HepG2 (cell line): ENCODE data around the gene ELOVL6. TPM values are rescaled to one million over a fixed set of nuclear protein-coding genes. Genes with fewer than 3 reads are reported as not detected.

Source experiments
- AGO2 ChIP-seq: fragments of 200-400 bp; formaldehyde crosslinking; optimal IDR thresholded peaks from 2 replicates; pipeline ENCODE3; 2017; ENCODE audit warnings: mild to moderate bottlenecking, low read depth, low read length, moderate library complexity
- CCAR2 ChIP-seq: fragments of 200-400 bp; formaldehyde crosslinking; optimal IDR thresholded peaks from 2 replicates; pipeline ENCODE3; 2018; ENCODE audit warnings: low read depth, mild to moderate bottlenecking, low read length, moderate library complexity
- DMAP1 ChIP-seq: IDR thresholded peaks from 2 replicates; pipeline ENCODE4 v1.6.1; 2016
- ELF4 ChIP-seq: sonication (generic); formaldehyde crosslinking; IDR thresholded peaks from 2 replicates; pipeline ENCODE4 v1.5.0; 2020; ENCODE audit warnings: missing genetic modification reagents, mild to moderate bottlenecking, moderate library complexity, borderline replicate concordance
- KAT8 ChIP-seq: IDR thresholded peaks from 2 replicates; pipeline ENCODE4 v1.6.1; 2016; ENCODE audit warnings: missing genetic modification reagents, missing compliant biosample characterization
- MATR3 ChIP-seq: sonication (generic); formaldehyde crosslinking; IDR thresholded peaks from 2 replicates; pipeline ENCODE4 v1.4.0; 2020; ENCODE audit warnings: missing genetic modification reagents
- MIER3 ChIP-seq: IDR thresholded peaks from 2 replicates; pipeline ENCODE4 v1.6.1; 2016; ENCODE audit warnings: missing compliant biosample characterization, borderline replicate concordance
- MXD4 ChIP-seq: IDR thresholded peaks from 2 replicates; pipeline ENCODE4 v1.6.1; 2016; ENCODE audit warnings: mild to moderate bottlenecking, missing biosample characterization, missing genetic modification reagents
- NFKBIZ ChIP-seq: IDR thresholded peaks from 2 replicates; pipeline ENCODE4 v1.6.1; 2018; ENCODE audit warnings: missing genetic modification reagents, missing compliant biosample characterization
- PCBP2 ChIP-seq: fragments of 200-400 bp; formaldehyde crosslinking; optimal IDR thresholded peaks from 2 replicates; pipeline ENCODE3; 2018; ENCODE audit warnings: low read length, low read depth; ENCODE audit not compliant: poor library complexity, severe bottlenecking
- PHB2 ChIP-seq: fragments of 450-650 bp; IDR thresholded peaks from 2 replicates; pipeline ENCODE4 v1.6.1; 2018; ENCODE audit not compliant: partially characterized antibody
- POLR2AphosphoS5 ChIP-seq: IDR thresholded peaks from 2 replicates; pipeline ENCODE4 v1.6.1; 2012; ENCODE audit warnings: low read depth, low read length
- RFX5 ChIP-seq: IDR thresholded peaks from 2 replicates; pipeline ENCODE4 v1.6.1; 2011; ENCODE audit warnings: low read depth, low read length, improper control_type of control experiment
- SMYD3 ChIP-seq: sonication (generic); formaldehyde crosslinking; IDR thresholded peaks from 2 replicates; pipeline ENCODE4 v1.8.1; 2023; ENCODE audit warnings: mild to moderate bottlenecking, missing genetic modification reagents
- SP4 ChIP-seq: sonication (generic); formaldehyde crosslinking; IDR thresholded peaks from 2 replicates; pipeline ENCODE4 v1.8.1; 2023; ENCODE audit warnings: mild to moderate bottlenecking, missing genetic modification reagents
- ZFAT ChIP-seq: sonication (generic); formaldehyde crosslinking; conservative IDR thresholded peaks from 2 replicates; pipeline ENCODE4 v1.8.1; 2023; ENCODE audit warnings: missing genetic modification reagents, inconsistent platforms
- ZMYM2 ChIP-seq: sonication (generic); formaldehyde crosslinking; IDR thresholded peaks from 2 replicates; pipeline ENCODE4 v1.8.0; 2022; ENCODE audit warnings: mild to moderate bottlenecking, missing genetic modification reagents
- ZNF17 ChIP-seq: sonication (generic); formaldehyde crosslinking; IDR thresholded peaks from 2 replicates; pipeline ENCODE4 v1.5.0; 2020; ENCODE audit warnings: mild to moderate bottlenecking, missing genetic modification reagents
- ZNF562 ChIP-seq: sonication (generic); formaldehyde crosslinking; IDR thresholded peaks from 2 replicates; pipeline ENCODE4 v1.8.0; 2022; ENCODE audit warnings: missing genetic modification reagents, borderline replicate concordance
- ZNF564 ChIP-seq: sonication (generic); formaldehyde crosslinking; IDR thresholded peaks from 2 replicates; pipeline ENCODE4 v1.8.1; 2023; ENCODE audit warnings: mild to moderate bottlenecking, missing genetic modification reagents
- ZNF615 ChIP-seq: sonication (generic); formaldehyde crosslinking; IDR thresholded peaks from 2 replicates; pipeline ENCODE4 v1.5.0; 2020; ENCODE audit warnings: mild to moderate bottlenecking, missing genetic modification reagents, borderline replicate concordance
- ZSCAN29 ChIP-seq: sonication (generic); formaldehyde crosslinking; conservative IDR thresholded peaks from 2 replicates; pipeline ENCODE4 v1.4.0; 2020; ENCODE audit warnings: mild to moderate bottlenecking, missing genetic modification reagents
- ZSCAN9 ChIP-seq: IDR thresholded peaks from 2 replicates; pipeline ENCODE4 v1.6.1; 2016; ENCODE audit warnings: borderline replicate concordance
- polyA plus RNA-seq, 8 experiments: library from polyadenylated mRNA; depleted of rRNA in 3 of 8; stranded (reverse) in 7 of 8; unstranded in 1 of 8; fragments of >200 nt; fragmentation: Illumina TruSeq in 4 of 8; extraction: Trizol in 4 of 8; gene quantifications; 2 replicates each; pipeline versions ENCODE4 v1.2.1 to v1.2.3, GENCODE V29; 2011 to 2016; ENCODE audit warnings: low read depth in 4 of 8, missing spikeins in 1 of 8, mixed read lengths in 1 of 8; ENCODE audit not compliant: insufficient read depth in 1 of 8
- total RNA-seq, 5 experiments: library from RNA; depleted of rRNA; stranded (reverse); fragments of >200 nt; fragmentation: Illumina TruSeq; extraction: Trizol; gene quantifications; 2 replicates each; pipeline ENCODE4 v1.2.3, GENCODE V29; 2016; ENCODE audit warnings: low read depth in 1 of 5
- TF ChIP-seq, protein P1 (sequence below): sonication (generic); formaldehyde crosslinking; IDR thresholded peaks from 2 replicates; pipeline ENCODE4 v1.4.0; 2020; ENCODE audit warnings: missing genetic modification reagents, borderline replicate concordance
- TF ChIP-seq, protein P2 (sequence below): sonication (generic); formaldehyde crosslinking; IDR thresholded peaks from 2 replicates; pipeline ENCODE4 v1.5.0; 2020; ENCODE audit warnings: missing genetic modification reagents
- TF ChIP-seq, protein P3 (sequence below): sonication (generic); formaldehyde crosslinking; IDR thresholded peaks from 2 replicates; pipeline ENCODE4 v1.5.0; 2020; ENCODE audit warnings: missing genetic modification reagents

The ELOVL6 gene
- total and polyA plus RNA-seq, 2 of the 13 experiments (the other 11 are each of a cell fraction or from before 2014, with no cell fraction given) = 14.1 to 23.2 TPM

DNA sequence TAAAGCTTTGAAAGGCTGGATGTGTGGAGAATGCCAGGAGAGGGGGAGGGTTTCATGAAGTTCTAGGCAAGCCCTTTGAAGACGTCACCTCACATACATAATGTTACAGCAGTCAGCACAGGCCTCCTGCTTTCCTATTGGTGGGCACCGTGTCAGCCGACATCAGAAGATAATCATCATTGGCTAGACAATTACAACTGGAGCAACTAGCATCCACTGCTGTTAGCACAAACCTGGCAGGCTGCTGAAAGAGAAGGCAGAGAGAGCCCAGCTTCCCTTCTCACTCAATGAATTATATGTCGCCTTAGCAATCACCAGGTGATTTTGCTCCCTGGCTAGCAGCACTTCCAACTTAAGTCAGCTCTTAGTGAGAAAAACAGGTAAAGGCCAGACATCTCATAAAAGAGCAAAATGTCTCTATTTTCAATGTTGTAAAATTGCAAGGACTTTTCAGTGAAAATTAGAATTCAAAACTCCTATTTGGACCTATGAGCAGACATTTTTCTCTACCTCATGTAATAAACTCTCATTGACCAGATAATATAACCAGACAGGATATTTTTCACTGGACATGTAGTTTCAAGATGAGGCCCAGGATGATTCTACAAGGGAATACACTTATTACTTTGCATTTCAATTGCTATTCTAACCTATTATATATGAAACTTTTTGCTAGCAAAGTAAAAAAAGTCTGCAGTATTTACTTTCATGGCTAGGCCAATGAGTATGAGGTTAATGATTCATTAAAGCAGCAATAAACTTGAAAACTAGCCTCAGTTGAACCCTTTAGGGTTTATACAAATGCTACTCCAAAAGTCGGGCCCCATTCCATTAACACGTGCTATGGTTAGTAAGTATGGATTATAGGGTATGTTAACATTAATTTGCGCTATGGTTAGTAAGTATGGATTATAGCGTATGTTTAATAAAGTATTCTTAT is 4.3 kb downstream of the ELOVL6 start (continued):
- TF ChIP-seq NFKBIZ (CRISPR knock-in tag) (0 out of 2 replicates have a peak, but pooled peaks have one; percentile 21), AGO2 (no peak), DMAP1 (CRISPR knock-in tag) (no peak), ZNF615 (CRISPR knock-in tag) (no peak), MATR3 (CRISPR knock-in tag) (no peak), ZNF562 (CRISPR knock-in tag) (no peak), CCAR2 (no peak), ZSCAN9 (CRISPR knock-in tag) (no peak), SMYD3 (CRISPR knock-in tag) (no peak), ZMYM2 (CRISPR knock-in tag) (no peak), ZNF17 (no peak), PCBP2 (no peak), SP4 (CRISPR knock-in tag) (no peak), MXD4 (no peak), ZSCAN29 (no peak), ZNF564 (no peak), MIER3 (CRISPR knock-in tag) (0 out of 2 replicates have a peak, but pooled peaks have one; percentile 34), PHB2 (no peak), RFX5 (no peak), KAT8 (CRISPR knock-in tag) (peak; percentile 65; the same call in 1 of the 2 replicates), ZFAT (CRISPR knock-in tag) (no peak), ELF4 (CRISPR knock-in tag) (0 out of 2 replicates have a peak, but pooled peaks have one; percentile 52), POLR2AphosphoS5 (peak; percentile 94)
- TF ChIP-seq, protein P1, sequence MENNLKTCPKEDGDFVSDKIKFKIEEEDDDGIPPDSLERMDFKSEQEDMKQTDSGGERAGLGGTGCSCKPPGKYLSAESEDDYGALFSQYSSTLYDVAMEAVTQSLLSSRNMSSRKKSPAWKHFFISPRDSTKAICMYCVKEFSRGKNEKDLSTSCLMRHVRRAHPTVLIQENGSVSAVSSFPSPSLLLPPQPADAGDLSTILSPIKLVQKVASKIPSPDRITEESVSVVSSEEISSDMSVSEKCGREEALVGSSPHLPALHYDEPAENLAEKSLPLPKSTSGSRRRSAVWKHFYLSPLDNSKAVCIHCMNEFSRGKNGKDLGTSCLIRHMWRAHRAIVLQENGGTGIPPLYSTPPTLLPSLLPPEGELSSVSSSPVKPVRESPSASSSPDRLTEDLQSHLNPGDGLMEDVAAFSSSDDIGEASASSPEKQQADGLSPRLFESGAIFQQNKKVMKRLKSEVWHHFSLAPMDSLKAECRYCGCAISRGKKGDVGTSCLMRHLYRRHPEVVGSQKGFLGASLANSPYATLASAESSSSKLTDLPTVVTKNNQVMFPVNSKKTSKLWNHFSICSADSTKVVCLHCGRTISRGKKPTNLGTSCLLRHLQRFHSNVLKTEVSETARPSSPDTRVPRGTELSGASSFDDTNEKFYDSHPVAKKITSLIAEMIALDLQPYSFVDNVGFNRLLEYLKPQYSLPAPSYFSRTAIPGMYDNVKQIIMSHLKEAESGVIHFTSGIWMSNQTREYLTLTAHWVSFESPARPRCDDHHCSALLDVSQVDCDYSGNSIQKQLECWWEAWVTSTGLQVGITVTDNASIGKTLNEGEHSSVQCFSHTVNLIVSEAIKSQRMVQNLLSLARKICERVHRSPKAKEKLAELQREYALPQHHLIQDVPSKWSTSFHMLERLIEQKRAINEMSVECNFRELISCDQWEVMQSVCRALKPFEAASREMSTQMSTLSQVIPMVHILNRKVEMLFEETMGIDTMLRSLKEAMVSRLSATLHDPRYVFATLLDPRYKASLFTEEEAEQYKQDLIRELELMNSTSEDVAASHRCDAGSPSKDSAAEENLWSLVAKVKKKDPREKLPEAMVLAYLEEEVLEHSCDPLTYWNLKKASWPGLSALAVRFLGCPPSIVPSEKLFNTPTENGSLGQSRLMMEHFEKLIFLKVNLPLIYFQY = no peak
- TF ChIP-seq, protein P2, sequence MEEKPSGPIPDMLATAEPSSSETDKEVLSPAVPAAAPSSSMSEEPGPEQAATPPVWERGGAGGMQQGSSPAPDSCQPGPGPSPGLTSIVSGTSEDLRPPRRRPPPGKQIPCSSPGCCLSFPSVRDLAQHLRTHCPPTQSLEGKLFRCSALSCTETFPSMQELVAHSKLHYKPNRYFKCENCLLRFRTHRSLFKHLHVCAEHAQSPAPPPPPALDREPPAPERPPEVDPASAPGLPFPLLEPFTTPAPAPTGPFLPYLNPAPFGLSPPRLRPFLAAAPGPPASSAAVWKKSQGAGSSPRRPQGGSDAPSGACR (CRISPR knock-in tag) = no peak
- TF ChIP-seq, protein P3, sequence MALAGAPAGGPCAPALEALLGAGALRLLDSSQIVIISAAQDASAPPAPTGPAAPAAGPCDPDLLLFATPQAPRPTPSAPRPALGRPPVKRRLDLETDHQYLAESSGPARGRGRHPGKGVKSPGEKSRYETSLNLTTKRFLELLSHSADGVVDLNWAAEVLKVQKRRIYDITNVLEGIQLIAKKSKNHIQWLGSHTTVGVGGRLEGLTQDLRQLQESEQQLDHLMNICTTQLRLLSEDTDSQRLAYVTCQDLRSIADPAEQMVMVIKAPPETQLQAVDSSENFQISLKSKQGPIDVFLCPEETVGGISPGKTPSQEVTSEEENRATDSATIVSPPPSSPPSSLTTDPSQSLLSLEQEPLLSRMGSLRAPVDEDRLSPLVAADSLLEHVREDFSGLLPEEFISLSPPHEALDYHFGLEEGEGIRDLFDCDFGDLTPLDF (CRISPR knock-in tag) = no peak
